Jurkat, Clone E6-1 (cell line): ENCODE data around the gene UNC5C.
A peak's percentile ranks its signal among the peaks of the same experiment; 100 is the strongest.

Experiments
- DNase-seq: peaks from one replicate; pipeline ENCODE4 v3.0.0-alpha.2; 2011; ENCODE audit warnings: low read depth, low spot score
- H3K4me3 ChIP-seq: 2 replicates; pipeline ENCODE4 v1.5.1; 2011; ENCODE audit warnings: mild to moderate bottlenecking, low read length, control low read depth, moderate library complexity

The UNC5C gene

GRCh38 chr4:95314573-95314972 lies 234.2 kb downstream of the UNC5C start:
- DNase-seq = no peak
- H3K4me3 ChIP-seq = no peak overlapping the region

GRCh38 chr4:95304898-95305297 lies 243.9 kb downstream of the UNC5C start:
- no peak for DNase-seq
- H3K4me3 ChIP-seq = no peak overlapping the region

- no peak overlapping the region for H3K4me3 ChIP-seq
- DNase-seq = no peak
Measured at GRCh38 chr4:95300304-95300703, 248.5 kb downstream of the UNC5C start.

GRCh38 chr4:95296052-95296451 lies 252.7 kb downstream of the UNC5C start:
- DNase-seq = no peak
- H3K4me3 ChIP-seq = no peak overlapping the region

- H3K4me3 ChIP-seq = no peak overlapping the region
- no peak for DNase-seq
Measured at GRCh38 chr4:95295157-95295556, 253.6 kb downstream of the UNC5C start.

GRCh38 chr4:95294321-95294720 lies 254.5 kb downstream of the UNC5C start:
- H3K4me3 ChIP-seq = no peak overlapping the region
- no peak for DNase-seq

- no peak overlapping the region for H3K4me3 ChIP-seq
- DNase-seq = peak; percentile 60
Measured at GRCh38 chr4:95293014-95293413, 255.8 kb downstream of the UNC5C start.

- DNase-seq = no peak
- no peak overlapping the region for H3K4me3 ChIP-seq
Measured at GRCh38 chr4:95290702-95291101, 258.1 kb downstream of the UNC5C start.

GRCh38 chr4:95289028-95289634 lies 259.6 kb downstream of the UNC5C start:
- DNase-seq = no peak

GRCh38 chr4:95288552-95288951 lies 260.2 kb downstream of the UNC5C start:
- H3K4me3 ChIP-seq = no peak overlapping the region
- no peak for DNase-seq

More at GRCh38 chr4:95289028-95289634, 259.6 kb downstream of the UNC5C start:
- H3K4me3 ChIP-seq = no peak overlapping the region

GRCh38 chr4:95285797-95286196 lies 263.0 kb downstream of the UNC5C start:
- H3K4me3 ChIP-seq = no peak overlapping the region
- no peak for DNase-seq

GRCh38 chr4:95284655-95285054 lies 264.1 kb downstream of the UNC5C start:
- DNase-seq = no peak

GRCh38 chr4:95283320-95283719 lies 265.5 kb downstream of the UNC5C start:
- no peak overlapping the region for H3K4me3 ChIP-seq
- no peak for DNase-seq

More at GRCh38 chr4:95284655-95285054, 264.1 kb downstream of the UNC5C start:
- no peak overlapping the region for H3K4me3 ChIP-seq

- H3K4me3 ChIP-seq = no peak overlapping the region
- no peak for DNase-seq
Measured at GRCh38 chr4:95272797-95273196, 276.0 kb downstream of the UNC5C start.

- no peak for DNase-seq
- no peak overlapping the region for H3K4me3 ChIP-seq
Measured at GRCh38 chr4:95272036-95272435, 276.7 kb downstream of the UNC5C start.

GRCh38 chr4:95268819-95269565 lies 279.8 kb downstream of the UNC5C start:
- no peak overlapping the region for H3K4me3 ChIP-seq
- no peak for DNase-seq

GRCh38 chr4:95267081-95267480 lies 281.7 kb downstream of the UNC5C start:
- DNase-seq = no peak
- H3K4me3 ChIP-seq = no peak overlapping the region

- DNase-seq = no peak
- H3K4me3 ChIP-seq = no peak overlapping the region
Measured at GRCh38 chr4:95265814-95266740, 282.7 kb downstream of the UNC5C start.

- no peak overlapping the region for H3K4me3 ChIP-seq
- no peak for DNase-seq
Measured at GRCh38 chr4:95264843-95265242, 283.9 kb downstream of the UNC5C start.

GRCh38 chr4:95263960-95264359 lies 284.8 kb downstream of the UNC5C start:
- H3K4me3 ChIP-seq = no peak overlapping the region
- DNase-seq = no peak
